Measurements from ENCODE around the gene ZNF296. TPM values are rescaled to one million over a fixed set of nuclear protein-coding genes. Genes with fewer than 3 reads are reported as not detected.
"Not testable (repeated sequence)": the region's sequence is repeated elsewhere in the genome, so short reads cannot be mapped to it uniquely, and the experiment has no call there.

ZNF296 gene
- polyA plus RNA-seq, 1 experiment, result 0.09 TPM

GRCh38 chr19:45110851-45111266 lies 34.6 kb upstream of the ZNF296 start:
- ChIA-PET POLR2A (no interaction called here), CTCF (interaction anchor here (1.0 to 2.0 kb wide), 3 partner anchors 14 to 51 kb away, joined by 3 to 6 read pairs (median 4); no protein-coding TSS in a partner anchor)
- Histone ChIP-seq H3K27me3 (ENCODE audit: control insufficient read depth, insufficient read depth, low read length) (no peaks in the 10 kb centered on the region), H3K4me3 (ENCODE audit: low read depth, low read length) (no peak overlapping the region), H3K36me3 (ENCODE audit: control insufficient read depth, insufficient read depth, low read length) (no peaks in the 10 kb centered on the region)
- no peak for TF ChIP-seq CTCF (IDR thresholded peaks at IDR 0.05; ENCODE audit: insufficient read depth, low read depth, low read length)
- no peak for DNase-seq (ENCODE audit: low read depth)

- DNase-seq (ENCODE audit: low read depth), result no peak
- POLR2A ChIA-PET, result no interaction called here
- Histone ChIP-seq H3K4me3 (ENCODE audit: low read depth, low read length) (no peak overlapping the region), H3K36me3 (ENCODE audit: control insufficient read depth, insufficient read depth, low read length) (no peaks in the 10 kb centered on the region), H3K27me3 (ENCODE audit: control insufficient read depth, insufficient read depth, low read length) (no peaks in the 10 kb centered on the region)
- CTCF ChIA-PET, result interaction anchor here (0.7 kb wide), 1 partner anchor 531 kb away, joined by 3 read pairs; no protein-coding TSS in a partner anchor
- no peak for TF ChIP-seq CTCF (IDR thresholded peaks at IDR 0.05; ENCODE audit: insufficient read depth, low read depth, low read length)
Measured at GRCh38 chr19:45107621-45108150, 31.4 kb upstream of the ZNF296 start.

DNA sequence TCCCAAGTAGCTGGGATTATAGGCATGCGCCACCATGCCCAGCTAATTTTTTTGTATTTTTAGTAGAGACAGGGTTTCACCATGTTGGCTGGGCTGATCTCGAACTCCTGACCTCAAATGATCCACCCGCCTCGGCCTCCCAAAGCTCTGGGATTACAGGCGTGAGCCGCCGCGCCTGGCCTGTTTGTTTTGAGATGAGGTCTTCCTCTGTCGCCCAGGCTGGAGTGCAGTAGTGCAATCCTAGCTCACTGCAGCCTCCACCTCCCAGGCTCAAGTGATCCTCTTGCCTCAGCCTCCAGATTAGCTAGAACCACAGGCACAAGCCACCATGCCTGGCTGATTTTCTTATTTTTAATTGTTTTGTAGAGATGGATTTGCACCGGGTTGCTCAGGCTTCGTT lies 30.1 kb upstream of the ZNF296 start:
- H3K4me3 ChIP-seq (ENCODE audit: low read depth, low read length); H3K27me3 ChIP-seq (ENCODE audit: control insufficient read depth, insufficient read depth, low read length); POLR2A ChIA-PET; DNase-seq (ENCODE audit: low read depth); H3K36me3 ChIP-seq (ENCODE audit: control insufficient read depth, insufficient read depth, low read length): not testable (repeated sequence)
- CTCF ChIA-PET, result interaction anchor here (0.6 to 2.3 kb wide), 3 partner anchors 13 to 33 kb away, joined by 3 to 7 read pairs (median 4); no protein-coding TSS in a partner anchor

DNA sequence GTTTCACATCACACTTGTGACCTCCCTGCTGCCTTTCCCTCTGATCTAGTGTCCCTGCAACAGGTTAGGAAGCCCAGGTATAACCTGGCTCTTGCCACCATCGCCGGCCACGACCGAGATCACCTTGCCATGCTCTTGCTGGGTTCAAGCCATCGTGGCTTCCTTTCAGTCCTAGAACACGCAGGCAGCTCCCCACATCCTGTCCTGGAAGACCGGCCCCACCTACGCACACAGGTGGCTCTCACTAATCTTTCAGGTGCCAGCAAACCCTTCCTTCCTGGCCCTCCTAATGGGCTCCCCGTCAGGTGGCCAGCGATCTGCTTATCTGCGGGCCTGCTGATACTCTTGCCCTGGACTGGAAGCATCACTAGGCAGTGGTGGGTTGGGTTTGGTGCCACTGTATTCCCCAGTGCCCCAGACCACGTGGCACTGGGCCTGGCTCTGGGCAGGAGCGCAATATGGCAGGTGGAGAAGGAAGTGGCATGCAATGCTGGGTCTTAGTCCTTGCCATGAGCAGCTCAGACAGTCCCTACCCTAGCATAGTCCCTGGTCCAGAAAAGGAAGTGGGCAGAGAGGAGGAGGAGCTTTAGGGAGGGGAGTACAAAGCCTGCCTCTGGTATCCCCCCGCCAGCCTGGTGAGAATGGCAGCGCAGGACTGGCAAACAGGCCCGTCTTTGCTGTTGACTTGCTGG lies 28.5 kb upstream of the ZNF296 start:
- TF ChIP-seq CTCF (IDR thresholded peaks at IDR 0.05; ENCODE audit: insufficient read depth, low read depth, low read length), result no peak
- no peaks in the 10 kb centered on the region for H3K27me3 ChIP-seq (ENCODE audit: control insufficient read depth, insufficient read depth, low read length)
- no peak for DNase-seq (ENCODE audit: low read depth)
- POLR2A ChIA-PET, result no interaction called here
- H3K4me3 ChIP-seq (ENCODE audit: low read depth, low read length), result no peak overlapping the region
- CTCF ChIA-PET, result interaction anchor here (1.7 to 2.3 kb wide), 2 partner anchors 21 to 26 kb away, joined by 4 to 7 read pairs; no protein-coding TSS in a partner anchor
- no peaks in the 10 kb centered on the region for H3K36me3 ChIP-seq (ENCODE audit: control insufficient read depth, insufficient read depth, low read length)

DNA sequence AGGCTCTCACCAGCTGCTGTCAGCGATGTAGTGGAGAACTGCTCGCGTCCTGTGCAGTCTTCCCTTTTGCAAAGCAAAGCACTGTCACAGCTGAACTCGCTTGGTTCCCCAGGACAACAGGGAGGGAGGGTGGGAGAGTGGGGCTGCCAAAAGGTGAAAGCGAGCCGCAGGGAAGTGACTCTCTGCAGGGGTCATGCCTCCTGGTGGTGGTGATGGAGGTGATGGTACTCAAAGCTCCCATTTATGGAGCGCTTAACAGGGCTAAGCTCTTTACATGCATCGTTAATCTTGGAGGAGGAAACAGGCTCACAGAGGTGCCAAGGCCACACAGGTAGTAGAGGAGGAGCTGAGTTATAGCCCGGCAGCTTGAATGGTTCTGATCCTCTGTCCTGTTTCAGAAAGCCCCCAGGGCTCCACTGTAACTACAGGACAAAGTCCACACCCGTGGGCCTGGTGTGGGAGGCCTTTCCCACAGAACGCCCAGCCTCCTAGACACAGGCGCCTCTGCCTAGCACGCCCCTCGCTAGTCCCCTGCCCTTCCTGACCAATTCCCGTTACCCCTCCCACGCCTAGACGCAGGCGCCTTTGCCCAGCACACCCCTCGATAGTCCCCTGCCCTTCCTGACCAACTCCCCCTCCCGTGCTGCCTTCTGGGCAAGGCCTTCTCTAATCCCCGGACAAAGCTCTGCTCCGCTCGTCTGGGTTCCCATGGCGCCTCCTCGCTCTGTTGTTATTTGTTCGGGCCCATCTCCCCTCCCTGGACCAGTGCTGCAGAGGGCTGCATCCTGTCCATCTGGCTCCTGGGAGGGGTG lies 27.4 kb upstream of the ZNF296 start:
- POLR2A ChIA-PET, result no interaction called here
- peak overlapping the region; percentile 29 for H3K4me3 ChIP-seq (ENCODE audit: low read depth, low read length)

More for the DNA sequence above, 27.4 kb upstream of the ZNF296 start:
- CTCF ChIA-PET, result interaction anchor here (1.7 to 2.0 kb wide), 2 partner anchors 22 to 27 kb away, joined by 4 to 15 read pairs; no protein-coding TSS in a partner anchor
- peak; percentile 26 for TF ChIP-seq CTCF (IDR thresholded peaks at IDR 0.05; ENCODE audit: insufficient read depth, low read depth, low read length)
- DNase-seq (ENCODE audit: low read depth), result no peak
- no peaks in the 10 kb centered on the region for H3K36me3 ChIP-seq (ENCODE audit: control insufficient read depth, insufficient read depth, low read length)
- no peaks in the 10 kb centered on the region for H3K27me3 ChIP-seq (ENCODE audit: control insufficient read depth, insufficient read depth, low read length)

All from BJ (cell line).